ENCODE results near the gene CEMIP2. TPM values are rescaled to one million over a fixed set of nuclear protein-coding genes. Genes with fewer than 3 reads are reported as not detected.

The CEMIP2 gene
- total and polyA plus RNA-seq, 7 donors = 17.9 to 90.4 (median 28.8) TPM

- Histone ChIP-seq H3K9me3 (no peaks in the 10 kb centered on the region), H3K36me3 (no peaks in the 10 kb centered on the region), H3K27me3 (no peaks in the 10 kb centered on the region), H3K4me3 (no peak overlapping the region), H3K4me1 (no peaks in the 10 kb centered on the region), H3K27ac (no peak overlapping the region)
- 83 to 91% methylated on average over 1 of the region's 1 CpG for WGBS, 2 donors
- DNase-seq = no peak
- intact Hi-C loops (cut with DNase I) = no loop called here
- TF ChIP-seq CTCF (IDR thresholded peaks at IDR 0.05) (no peak), POLR2A (IDR thresholded peaks at IDR 0.05) (no peak), POLR2AphosphoS5 (IDR thresholded peaks at IDR 0.05) (no peak), EP300 (IDR thresholded peaks at IDR 0.05) (no peak)
These were observed 112.5 kb downstream of the CEMIP2 start for GRCh38 chr9:71655778-71656177.

- 74% methylated on average over 6 of the region's 6 CpGs for WGBS, 2 donors
- Histone ChIP-seq H3K27ac (no peak overlapping the region), H3K36me3 (no peaks in the 10 kb centered on the region), H3K27me3 (no peaks in the 10 kb centered on the region), H3K9me3 (no peaks in the 10 kb centered on the region), H3K4me1 (no peaks in the 10 kb centered on the region), H3K4me3 (no peak overlapping the region)
- intact Hi-C loops (cut with DNase I) = no loop called here
- DNase-seq = no peak
- TF ChIP-seq CTCF (IDR thresholded peaks at IDR 0.05) (no peak), POLR2A (IDR thresholded peaks at IDR 0.05) (no peak), EP300 (IDR thresholded peaks at IDR 0.05) (no peak), POLR2AphosphoS5 (IDR thresholded peaks at IDR 0.05) (no peak)
These were observed 113.2 kb downstream of the CEMIP2 start for GRCh38 chr9:71655141-71655540.

GRCh38 chr9:71652480-71652879, 115.8 kb downstream of the CEMIP2 start:
- no peaks in the 10 kb centered on the region for H3K27me3 ChIP-seq
- no peak overlapping the region for H3K4me3 ChIP-seq
- intact Hi-C loops (cut with DNase I) = no loop called here
- no peaks in the 10 kb centered on the region for H3K36me3 ChIP-seq
- TF ChIP-seq EP300 (IDR thresholded peaks at IDR 0.05) (no peak), CTCF (IDR thresholded peaks at IDR 0.05) (no peak), POLR2A (IDR thresholded peaks at IDR 0.05) (no peak), POLR2AphosphoS5 (IDR thresholded peaks at IDR 0.05) (no peak)
- peaks cover 0 to 5% (median 2%) of the 10 kb centered on the region in 4 donors for H3K4me1 ChIP-seq
- no peak overlapping the region for H3K27ac ChIP-seq
- DNase-seq = no peak
- H3K9me3 ChIP-seq = no peaks in the 10 kb centered on the region

GRCh38 chr9:71648453-71648852, 119.9 kb downstream of the CEMIP2 start:
- H3K4me1 ChIP-seq = peaks cover 0 to 18% (median 13%) of the 10 kb centered on the region in 4 donors
- no peak for TF ChIP-seq CTCF (IDR thresholded peaks at IDR 0.05)
- TF ChIP-seq POLR2A (IDR thresholded peaks at IDR 0.05) = no peak
- no peak for TF ChIP-seq EP300 (IDR thresholded peaks at IDR 0.05)
- TF ChIP-seq POLR2AphosphoS5 (IDR thresholded peaks at IDR 0.05) = no peak
- no peaks in the 10 kb centered on the region for H3K9me3 ChIP-seq
- H3K27ac ChIP-seq = no peak overlapping the region
- no peaks in the 10 kb centered on the region for H3K36me3 ChIP-seq
- no peaks in the 10 kb centered on the region for H3K27me3 ChIP-seq
- H3K4me3 ChIP-seq = no peak overlapping the region
- 93 to 98% methylated on average over 1 of the region's 1 CpG for WGBS, 2 donors
- no peak for DNase-seq
- intact Hi-C loops (cut with DNase I) = no loop called here

GRCh38 chr9:71647094-71647591, 121.2 kb downstream of the CEMIP2 start:
- no peaks in the 10 kb centered on the region for H3K9me3 ChIP-seq
- DNase-seq = peak; percentile 81
- no peak overlapping the region for H3K4me3 ChIP-seq
- H3K27me3 ChIP-seq = no peaks in the 10 kb centered on the region
- no peak for TF ChIP-seq CTCF (IDR thresholded peaks at IDR 0.05)
- TF ChIP-seq POLR2AphosphoS5 (IDR thresholded peaks at IDR 0.05) = peak in 1 of 4 donors; percentile 56
- no peak overlapping the region for H3K27ac ChIP-seq
- intact Hi-C loops (cut with DNase I) = no loop called here
- H3K36me3 ChIP-seq = no peaks in the 10 kb centered on the region
- 7 to 12% methylated on average over 7 of the region's 7 CpGs for WGBS, 2 donors
- H3K4me1 ChIP-seq = peaks cover 0 to 18% (median 13%) of the 10 kb centered on the region in 4 donors

Data from sigmoid colon (tissue), 7 donors.